Measurements from ENCODE around the gene CBLN1.
"Not testable (repeated sequence)": the region's sequence is repeated elsewhere in the genome, so short reads cannot be mapped to it uniquely, and the experiment has no call there.

Gene CBLN1

GRCh38 chr16:49259330-49259729 is 22.3 kb downstream of the CBLN1 start:
- CTCF ChIA-PET = interaction anchor here (0.9 kb wide), 1 partner anchor 23 kb away, joined by 4 read pairs; no protein-coding TSS in a partner anchor

DNA sequence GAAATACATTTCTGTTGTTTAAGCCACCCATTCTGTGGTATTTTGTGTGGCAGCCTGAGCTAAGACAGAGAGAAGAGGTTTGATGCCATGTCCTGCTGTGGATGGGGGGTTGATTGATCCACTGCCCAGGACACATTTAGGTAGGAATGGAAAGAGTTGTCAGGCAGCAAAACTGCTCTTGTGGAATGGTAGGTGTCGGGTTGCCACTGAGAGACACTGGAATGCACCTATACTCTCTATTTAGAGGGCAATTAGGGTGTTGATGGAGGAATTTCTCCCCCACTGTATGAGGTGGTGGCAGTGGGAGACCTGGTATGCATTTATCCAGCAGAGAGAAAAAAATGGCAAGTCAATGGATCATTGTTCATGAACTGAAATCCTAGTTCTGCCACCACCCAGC is 30.9 kb downstream of the CBLN1 start:
- CTCF ChIA-PET = no interaction called here
- DNase-seq (ENCODE audit: extremely low spot score) = no peak
- TF ChIP-seq FOXA1 (IDR thresholded peaks at IDR 0.05) = no peak
- no peak for TF ChIP-seq PKNOX1 (IDR thresholded peaks at IDR 0.05)
- POLR2A ChIA-PET = no interaction called here

More at GRCh38 chr16:49259330-49259729, 22.3 kb downstream of the CBLN1 start:
- TF ChIP-seq SP1 (IDR thresholded peaks at IDR 0.05) = no peak
- no peak for TF ChIP-seq BHLHE40 (IDR thresholded peaks at IDR 0.05; ENCODE audit: borderline replicate concordance)
- TF ChIP-seq ELF4 (IDR thresholded peaks at IDR 0.05) = no peak
- TF ChIP-seq FOXK2 (IDR thresholded peaks at IDR 0.05) = no peak
- no peak for TF ChIP-seq FOXM1 (IDR thresholded peaks at IDR 0.05; ENCODE audit: borderline replicate concordance)
- POLR2A ChIA-PET = no interaction called here
- DNase-seq (ENCODE audit: extremely low spot score) = no peak

- ChIA-PET POLR2A (no interaction called here), CTCF (no interaction called here)
- no peak for TF ChIP-seq NFRKB (IDR thresholded peaks at IDR 0.05)
- no peak for TF ChIP-seq ZNF384 (IDR thresholded peaks at IDR 0.05)
- no peak for TF ChIP-seq FOXA1 (IDR thresholded peaks at IDR 0.05)
- no peak for TF ChIP-seq CTBP1 (IDR thresholded peaks at IDR 0.05; ENCODE audit: borderline replicate concordance)
- no peak for TF ChIP-seq FOXK2 (IDR thresholded peaks at IDR 0.05)
- no peak for TF ChIP-seq L3MBTL2 (conservative IDR thresholded peaks at IDR 0.05)
- TF ChIP-seq PKNOX1 (IDR thresholded peaks at IDR 0.05) = no peak
- no peak for TF ChIP-seq SP1 (IDR thresholded peaks at IDR 0.05)
- no peak for TF ChIP-seq ELF4 (IDR thresholded peaks at IDR 0.05)
- no peak for TF ChIP-seq LEF1 (IDR thresholded peaks at IDR 0.05; ENCODE audit: borderline replicate concordance)
- no peak for TF ChIP-seq TARDBP (IDR thresholded peaks at IDR 0.05)
- no peak for TF ChIP-seq BHLHE40 (IDR thresholded peaks at IDR 0.05; ENCODE audit: borderline replicate concordance)
- TF ChIP-seq FOXM1 (IDR thresholded peaks at IDR 0.05; ENCODE audit: borderline replicate concordance) = no peak
- TF ChIP-seq ARNT (IDR thresholded peaks at IDR 0.05) = no peak
- no peak for TF ChIP-seq SUZ12 (IDR thresholded peaks at IDR 0.05)
- no peak for TF ChIP-seq HDGF (IDR thresholded peaks at IDR 0.05; ENCODE audit: borderline replicate concordance)
- no peak for DNase-seq (ENCODE audit: extremely low spot score)
These were observed 33.4 kb downstream of the CBLN1 start for GRCh38 chr16:49248227-49248626.

DNA sequence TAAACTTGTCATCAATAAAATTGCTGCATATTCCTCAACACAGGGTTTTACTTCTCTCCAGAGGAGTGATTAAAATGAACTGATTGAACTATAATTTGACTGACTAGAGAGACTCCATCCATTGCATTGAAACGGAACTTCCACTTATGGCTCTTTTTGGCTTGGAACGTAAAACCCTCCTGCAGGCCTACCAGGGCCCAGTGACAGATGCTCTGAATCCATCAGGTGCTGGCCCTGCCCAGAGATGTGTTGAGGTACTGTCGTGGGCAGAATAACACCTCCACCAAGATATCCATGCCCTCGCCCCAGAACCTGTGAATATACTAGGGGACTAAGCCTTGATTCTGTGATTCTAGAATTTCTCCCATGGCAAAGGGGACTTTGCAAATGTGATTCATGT is 45.4 kb downstream of the CBLN1 start:
- POLR2A ChIA-PET = no interaction called here

DNA sequence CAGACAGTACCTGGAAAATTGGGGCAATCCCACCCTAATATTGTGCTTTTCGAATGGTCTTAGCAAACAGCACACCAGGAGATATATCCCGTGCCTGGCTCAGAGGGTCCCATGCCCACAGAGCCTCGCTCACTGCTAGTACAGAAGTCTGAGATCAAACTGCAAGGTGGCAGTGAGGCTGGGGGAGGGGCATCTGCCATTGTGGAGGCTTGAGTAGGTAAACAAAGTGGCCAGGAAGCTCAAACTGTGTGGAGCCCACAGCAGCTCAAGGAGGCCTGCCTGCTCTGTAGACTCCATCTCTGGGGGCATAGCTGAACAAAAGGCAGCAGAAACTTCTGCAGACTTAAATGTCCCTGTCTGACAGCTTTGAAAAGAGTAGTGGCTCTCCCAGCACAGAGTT is 53.3 kb downstream of the CBLN1 start:
- DNase-seq (ENCODE audit: extremely low spot score); CTCF ChIA-PET; POLR2A ChIA-PET: not testable (repeated sequence)

More for the DNA sequence above, 45.4 kb downstream of the CBLN1 start:
- DNase-seq (ENCODE audit: extremely low spot score) = no peak
- CTCF ChIA-PET = interaction anchor here (0.6 kb wide), 1 partner anchor 12 kb away, joined by 5 read pairs; no protein-coding TSS in a partner anchor
- no peak for TF ChIP-seq BHLHE40 (IDR thresholded peaks at IDR 0.05; ENCODE audit: borderline replicate concordance)
- TF ChIP-seq FOXA1 (IDR thresholded peaks at IDR 0.05) = no peak
- TF ChIP-seq TARDBP (IDR thresholded peaks at IDR 0.05) = no peak
- TF ChIP-seq LEF1 (IDR thresholded peaks at IDR 0.05; ENCODE audit: borderline replicate concordance) = no peak
- no peak for TF ChIP-seq ARNT (IDR thresholded peaks at IDR 0.05)
- TF ChIP-seq HDGF (IDR thresholded peaks at IDR 0.05; ENCODE audit: borderline replicate concordance) = no peak
- no peak for TF ChIP-seq ZNF384 (IDR thresholded peaks at IDR 0.05)
- no peak for TF ChIP-seq SUZ12 (IDR thresholded peaks at IDR 0.05)
- no peak for TF ChIP-seq PKNOX1 (IDR thresholded peaks at IDR 0.05)
- no peak for TF ChIP-seq L3MBTL2 (conservative IDR thresholded peaks at IDR 0.05)
- no peak for TF ChIP-seq SP1 (IDR thresholded peaks at IDR 0.05)
- TF ChIP-seq FOXM1 (IDR thresholded peaks at IDR 0.05; ENCODE audit: borderline replicate concordance) = no peak
- TF ChIP-seq CTBP1 (IDR thresholded peaks at IDR 0.05; ENCODE audit: borderline replicate concordance) = no peak
- no peak for TF ChIP-seq FOXK2 (IDR thresholded peaks at IDR 0.05)

All from HEK293T (cell line).